ELF-1 (cell line): ENCODE data around the gene CD1E.
"Not testable (repeated sequence)": the region's sequence is repeated elsewhere in the genome, so short reads cannot be mapped to it uniquely, and the experiment has no call there.

Source experiments
- DNase-seq: peaks from one replicate; pipeline ENCODE4 v3.0.0-alpha.2; 2016; ENCODE audit warnings: low read depth, low spot score

Gene CD1E

DNA sequence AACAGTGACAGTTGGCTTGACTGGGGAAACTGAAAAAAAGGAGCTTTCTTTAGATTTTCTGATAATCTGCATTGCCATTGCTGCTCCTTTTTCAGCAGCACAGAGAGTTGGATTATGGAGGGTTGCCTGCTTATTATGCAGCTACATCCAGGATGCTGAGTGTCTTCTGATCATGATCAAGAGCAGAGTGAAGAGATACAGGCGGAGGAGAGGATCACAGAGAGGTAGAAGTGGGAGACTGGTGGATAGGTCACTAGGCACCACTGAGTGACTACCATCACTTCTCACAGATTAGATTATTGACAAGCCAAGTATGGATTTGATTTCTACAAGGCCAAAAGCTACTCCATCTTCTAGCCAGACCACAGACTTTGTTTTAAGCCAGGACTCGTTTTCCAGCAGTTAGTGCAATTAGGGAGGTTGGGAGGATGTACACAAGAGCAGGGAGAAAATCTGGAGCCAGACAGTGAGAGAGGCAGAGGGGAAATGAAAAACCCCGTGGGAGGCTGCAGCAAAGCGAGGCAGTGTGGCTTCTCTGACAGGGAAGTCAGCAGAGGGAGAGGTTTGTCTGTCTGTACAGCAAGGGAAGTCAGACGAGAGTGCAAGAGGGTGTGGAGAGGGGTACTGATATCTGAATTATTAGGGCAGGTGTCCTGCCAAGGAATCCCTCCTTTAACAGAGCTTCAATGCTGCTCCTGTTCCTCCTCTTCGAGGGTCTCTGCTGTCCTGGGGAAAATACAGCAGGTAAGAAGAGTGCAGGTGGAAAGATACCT is at the start of gene CD1E:
CD1E (plus strand) TSS at position 592 of the 773 bp plus-strand sequence; CDS start at position 687, 95 bp downstream.
- no peak for DNase-seq

DNA sequence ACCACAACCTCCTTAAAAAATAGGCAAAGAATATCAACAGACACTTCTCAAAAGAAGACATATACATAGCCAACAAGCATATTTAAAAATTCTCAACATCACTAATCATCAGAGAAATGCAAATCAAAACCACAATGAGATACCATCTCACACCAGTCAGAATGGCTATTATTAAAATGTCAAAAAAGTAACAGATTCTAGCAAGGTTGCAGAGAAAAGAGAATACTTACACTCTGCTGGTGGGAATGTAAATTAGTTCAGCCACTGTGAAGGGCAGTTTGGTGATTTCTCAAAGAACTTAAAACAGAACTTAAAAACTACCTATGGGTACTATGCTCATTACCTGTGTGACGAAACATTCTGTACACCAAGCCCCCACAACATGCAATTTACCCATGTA is 43.1 kb upstream of the CD1E start:
- DNase-seq, result no peak

DNA sequence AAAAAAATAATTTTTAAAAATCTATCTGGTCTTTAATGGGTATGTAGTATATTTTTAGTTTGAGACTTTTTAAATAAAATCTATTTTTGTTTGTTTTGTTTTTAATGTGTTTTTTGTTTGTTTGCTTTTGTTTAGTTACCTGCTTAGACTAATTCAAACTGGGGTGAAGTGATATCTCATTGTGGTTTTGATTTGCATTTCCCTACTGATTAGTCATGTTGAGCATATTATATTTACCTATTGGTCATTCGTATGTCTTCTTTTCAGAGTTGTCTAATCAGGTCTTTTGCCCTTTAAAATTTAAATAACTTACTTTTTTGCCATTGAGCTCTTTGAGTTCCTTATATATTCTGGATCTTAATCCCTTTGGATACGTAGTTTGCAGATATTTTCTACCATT is 42.6 kb upstream of the CD1E start:
- no peak for DNase-seq

DNA sequence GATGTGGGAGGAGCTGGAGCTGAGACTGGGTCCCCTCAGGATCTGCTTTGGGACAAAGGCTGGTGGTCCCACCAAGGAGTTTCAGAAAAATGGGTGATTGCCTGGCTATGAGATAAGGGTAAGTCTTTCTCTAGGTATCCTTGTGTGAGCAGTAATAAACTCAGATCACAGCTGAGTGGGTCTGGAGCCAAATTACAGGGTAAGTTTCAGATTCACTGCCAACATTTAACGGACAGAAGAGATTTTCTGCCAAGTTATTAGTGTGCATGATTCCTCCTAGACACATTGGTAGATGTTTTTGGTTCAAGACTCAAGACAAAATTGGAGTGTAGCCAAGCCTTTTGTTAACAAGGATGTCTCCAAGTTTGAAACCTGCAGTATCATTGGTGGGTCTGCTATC is 29.8 kb upstream of the CD1E start:
- no peak for DNase-seq

DNA sequence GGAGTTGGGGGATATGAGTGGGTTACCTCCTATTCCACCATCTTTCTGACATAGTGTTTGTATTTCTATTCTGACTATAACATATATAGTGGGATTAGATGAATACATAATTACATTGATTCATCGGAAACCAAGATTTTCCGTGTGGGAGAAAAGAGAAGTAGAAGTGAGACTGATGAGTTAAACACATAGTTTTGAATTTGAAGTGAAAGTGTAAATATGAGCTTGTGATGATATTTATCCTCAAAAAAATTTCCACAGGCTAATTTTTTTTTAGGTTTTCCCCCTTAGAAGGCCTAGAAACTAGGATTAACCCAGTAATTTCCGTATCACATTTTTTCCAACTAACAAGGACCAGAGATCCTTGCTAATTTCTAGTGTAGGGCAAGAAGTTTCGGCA is 29.3 kb upstream of the CD1E start:
- no peak for DNase-seq

DNA sequence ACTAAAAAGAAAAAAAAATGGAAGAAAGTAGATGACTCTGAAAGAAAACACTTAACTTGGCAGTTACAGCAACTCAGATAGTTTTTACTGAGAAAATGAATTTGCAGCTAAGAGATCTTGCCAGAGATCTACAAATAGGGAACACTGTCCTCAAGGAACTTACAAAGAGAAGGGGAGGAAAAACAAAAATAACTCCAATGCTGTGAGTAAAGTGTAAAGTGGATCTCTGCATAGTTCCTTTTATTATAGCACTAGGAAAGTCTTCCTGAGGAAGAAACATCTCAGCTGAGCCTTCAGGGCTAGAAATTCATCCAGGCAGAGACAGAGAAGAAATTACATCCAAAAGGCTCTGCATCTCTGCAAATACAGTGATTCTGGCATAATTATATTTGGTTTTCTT is 26.2 kb upstream of the CD1E start:
- DNase-seq, result no peak

DNA sequence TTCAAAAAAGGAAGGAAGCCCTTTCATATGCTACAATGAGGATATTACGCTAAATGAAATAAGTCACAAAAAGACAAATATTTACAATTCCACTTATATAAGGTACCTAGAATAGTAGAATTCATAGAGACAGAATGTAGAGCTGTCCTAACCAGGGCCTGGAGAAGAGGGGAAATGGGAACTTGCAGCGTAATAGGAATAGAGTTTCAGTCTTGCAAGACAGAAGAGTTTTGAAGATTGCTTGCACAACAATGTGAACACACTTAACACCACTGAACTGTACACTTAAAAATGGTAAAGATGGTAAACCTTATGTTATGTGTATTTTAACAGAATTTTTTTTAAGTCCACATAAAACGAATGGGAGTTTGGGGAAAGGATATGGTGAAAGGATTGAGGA is 25.3 kb upstream of the CD1E start:
- DNase-seq, result no peak

DNA sequence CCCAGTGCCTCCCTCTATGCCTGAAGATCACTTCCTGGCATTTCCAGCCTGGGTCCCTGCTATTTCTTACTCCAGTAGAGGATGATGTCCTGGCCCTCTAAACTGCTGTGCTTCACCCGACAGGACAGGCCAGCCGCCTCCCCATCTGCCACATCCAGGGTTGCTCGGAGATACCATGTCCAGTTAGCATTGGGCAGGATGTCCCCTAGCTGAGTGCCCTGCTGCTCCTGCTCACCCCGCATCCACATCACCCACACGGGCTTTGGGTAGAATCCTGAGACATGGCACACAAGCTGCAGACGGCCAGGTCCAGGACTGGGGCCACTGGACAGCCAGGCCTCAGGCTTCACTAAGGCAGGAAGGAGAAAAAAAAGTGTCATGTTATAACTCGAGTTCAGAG is 24.4 kb upstream of the CD1E start:
- DNase-seq, result no peak

DNA sequence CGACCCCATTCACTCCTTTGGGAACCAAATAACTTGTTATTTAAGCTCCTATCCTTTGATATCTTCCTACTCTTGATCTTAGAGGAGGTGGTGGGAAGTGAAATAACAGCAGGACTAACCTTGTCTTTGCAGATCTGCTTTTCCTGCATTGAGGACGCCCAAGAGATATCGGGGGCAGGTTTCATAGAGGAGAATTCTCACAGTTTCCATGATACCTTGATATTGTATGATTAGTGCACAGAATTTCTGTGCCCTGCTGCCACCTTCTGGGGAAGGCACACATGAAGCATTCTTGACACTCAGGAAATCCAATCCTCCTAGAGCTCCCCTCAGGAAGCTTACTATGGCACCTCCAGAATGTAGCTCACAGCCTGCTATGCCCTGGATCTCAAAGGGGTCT is 24.0 kb upstream of the CD1E start:
- DNase-seq, result no peak

DNA sequence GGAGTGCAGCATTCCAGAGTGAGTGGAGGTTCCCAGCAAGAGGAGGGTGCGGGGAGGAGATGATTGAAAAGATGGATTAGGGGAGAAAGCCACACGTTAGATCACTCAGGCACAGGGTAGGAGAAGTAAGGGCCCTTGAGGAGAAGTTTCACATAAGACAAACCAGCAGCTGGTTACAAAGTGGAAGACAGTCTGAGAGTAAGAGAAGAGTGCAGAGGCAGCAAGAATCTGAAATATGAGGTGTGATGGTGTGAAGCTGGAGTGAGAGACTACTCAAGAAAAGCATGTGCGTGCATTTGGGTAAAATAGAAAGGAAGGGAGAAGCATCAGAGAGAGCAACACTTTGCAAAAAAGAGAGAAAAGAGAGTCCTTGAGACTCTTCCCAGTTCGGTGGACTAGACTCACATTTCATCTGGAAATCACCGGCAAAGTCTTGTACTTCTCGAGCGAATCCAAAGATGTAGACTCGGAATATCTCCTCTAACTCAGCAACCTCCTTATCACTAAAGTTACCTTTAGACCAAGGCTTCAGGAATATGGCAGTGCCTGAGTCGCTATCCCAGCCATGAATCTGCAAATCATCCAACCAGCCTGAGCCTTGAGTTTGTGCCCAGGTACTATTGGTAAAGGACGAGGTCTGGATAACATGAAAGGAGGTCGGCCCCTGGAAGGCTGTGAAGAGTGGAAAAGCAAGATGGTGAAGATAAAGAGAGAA is 23.1 kb upstream of the CD1E start:
- DNase-seq, result no peak

DNA sequence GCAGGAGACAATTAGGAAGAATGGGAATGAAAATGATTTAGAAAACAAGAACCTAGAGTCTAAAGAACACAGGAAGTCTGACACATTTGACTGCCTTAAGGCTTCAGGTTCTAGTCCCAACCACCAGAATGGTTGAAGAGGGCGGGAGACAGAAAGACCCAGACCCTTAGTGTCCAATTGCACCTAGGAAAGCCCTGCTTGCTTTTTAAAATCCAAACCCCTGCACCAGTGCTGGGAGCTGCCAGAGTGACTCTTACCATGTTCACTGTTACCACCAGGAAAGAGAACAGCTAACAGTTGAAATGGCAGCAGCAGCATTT is 22.6 kb upstream of the CD1E start:
- no peak for DNase-seq

DNA sequence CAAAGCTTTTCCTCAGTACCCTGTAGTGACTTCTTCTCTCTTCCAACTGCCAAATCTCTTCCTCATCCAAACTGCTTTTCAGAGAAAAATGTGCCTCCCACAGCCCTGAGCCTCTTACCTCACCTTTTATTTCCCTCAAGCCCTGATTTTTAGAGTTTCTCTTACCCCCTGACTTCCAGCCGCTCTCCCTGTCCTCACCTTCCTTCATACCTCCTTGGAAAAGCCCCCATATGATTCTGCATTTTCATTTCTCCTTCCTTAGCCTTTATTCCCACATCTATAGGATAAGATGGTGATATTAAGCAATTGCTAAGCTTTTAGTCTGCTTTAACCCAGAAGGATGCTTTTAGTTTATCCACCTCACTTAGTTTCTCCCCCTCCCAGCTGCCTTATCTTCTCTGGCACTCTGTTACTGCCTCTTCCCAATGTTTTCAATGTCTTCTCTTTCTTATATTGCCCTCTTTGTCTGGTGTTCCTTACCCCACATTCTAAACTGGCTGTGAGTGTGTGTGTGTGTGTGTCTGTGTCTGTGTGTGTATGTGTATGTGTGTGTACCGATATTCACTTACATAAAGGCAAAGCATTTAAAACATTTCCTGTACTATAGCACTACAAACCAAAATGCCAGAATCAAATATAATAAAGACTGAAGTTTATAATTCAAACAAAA is 22.1 kb upstream of the CD1E start, which contains the start of gene CD1B:
CD1B (minus strand) TSS at position 51 of the 670 bp plus-strand sequence. CDS start 108 bp downstream, outside the sequence.
- DNase-seq, result no peak

DNA sequence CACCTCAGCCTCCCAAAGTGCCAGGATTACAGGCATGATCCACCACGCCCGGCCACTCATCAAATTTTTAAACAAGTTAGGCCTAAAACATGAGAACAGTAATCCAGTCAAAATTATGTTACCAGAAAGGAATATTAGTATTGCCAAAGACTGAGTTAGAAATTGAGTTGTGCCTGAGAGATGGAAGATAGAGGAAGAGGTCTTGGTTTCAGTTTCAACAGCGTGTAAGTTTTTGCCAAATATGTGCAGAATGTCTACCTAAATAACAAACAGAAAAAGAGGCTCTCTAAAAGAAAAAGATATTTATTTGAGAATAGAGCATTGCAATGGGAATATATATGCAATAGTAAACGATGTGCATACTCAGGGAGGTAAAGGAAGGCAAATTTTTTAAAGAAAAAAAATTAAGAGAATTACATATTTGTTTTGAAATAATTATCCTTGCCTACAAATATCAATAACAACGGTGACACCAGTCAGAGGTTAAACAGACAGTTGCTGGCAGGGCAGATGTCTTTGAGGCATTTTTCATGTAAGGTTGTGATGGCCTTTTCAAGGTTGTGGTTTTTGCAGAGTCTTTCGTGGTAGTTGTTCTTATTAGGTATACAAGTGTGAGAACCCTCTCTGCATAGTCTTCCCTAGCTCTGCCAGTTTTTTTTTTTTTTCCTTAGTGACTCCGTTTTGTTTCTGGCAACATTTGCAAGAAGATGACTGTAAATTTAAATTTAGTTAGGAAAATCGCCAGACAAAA is 20.1 kb upstream of the CD1E start:
- no peak for DNase-seq

DNA sequence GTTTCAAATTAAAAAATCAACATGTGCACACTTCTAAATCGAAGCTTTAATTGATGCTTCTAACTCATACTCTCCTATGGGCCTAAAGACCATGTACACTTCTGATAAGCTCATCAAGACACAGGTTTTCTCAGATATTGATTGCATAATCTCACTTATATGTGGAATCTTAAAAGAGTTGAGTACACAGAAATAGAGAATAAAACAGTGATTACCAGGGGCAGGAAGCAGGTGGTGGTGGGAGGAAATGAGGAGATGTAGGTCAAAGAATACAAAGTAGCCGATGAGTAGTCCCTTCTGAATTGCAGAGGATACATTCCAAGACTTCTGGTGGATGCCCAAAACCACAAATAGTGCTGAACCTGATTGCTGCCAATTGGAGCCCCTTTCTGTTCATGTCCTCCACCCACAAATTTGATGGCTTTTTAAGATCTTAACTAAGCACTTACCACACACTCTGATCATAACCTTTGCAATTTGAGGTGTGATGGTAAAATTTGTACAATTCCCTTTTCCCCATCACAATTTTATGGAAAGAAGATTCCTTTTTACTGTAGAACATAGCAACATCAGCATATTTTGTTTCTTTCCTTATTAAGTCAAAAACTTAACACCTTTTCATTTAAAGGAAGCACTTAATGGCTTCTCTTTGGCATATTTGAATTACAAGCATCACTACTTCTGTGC is 19.0 kb upstream of the CD1E start:
- DNase-seq, result no peak

DNA sequence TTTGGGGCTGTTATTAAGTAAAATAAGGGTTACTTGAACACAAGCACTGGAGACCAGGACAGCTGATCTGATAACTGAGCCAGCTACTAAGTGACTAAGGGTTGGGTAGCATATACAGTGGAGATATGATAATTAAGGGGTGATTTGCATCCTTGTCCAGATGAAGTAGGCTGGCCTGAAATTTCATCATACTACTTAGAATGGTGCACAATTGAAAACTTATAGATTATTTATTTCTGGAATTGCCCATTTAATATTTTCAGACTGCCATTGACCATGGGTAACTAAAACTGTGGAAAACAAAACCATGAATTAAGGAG is 18.5 kb upstream of the CD1E start:
- no peak for DNase-seq

DNA sequence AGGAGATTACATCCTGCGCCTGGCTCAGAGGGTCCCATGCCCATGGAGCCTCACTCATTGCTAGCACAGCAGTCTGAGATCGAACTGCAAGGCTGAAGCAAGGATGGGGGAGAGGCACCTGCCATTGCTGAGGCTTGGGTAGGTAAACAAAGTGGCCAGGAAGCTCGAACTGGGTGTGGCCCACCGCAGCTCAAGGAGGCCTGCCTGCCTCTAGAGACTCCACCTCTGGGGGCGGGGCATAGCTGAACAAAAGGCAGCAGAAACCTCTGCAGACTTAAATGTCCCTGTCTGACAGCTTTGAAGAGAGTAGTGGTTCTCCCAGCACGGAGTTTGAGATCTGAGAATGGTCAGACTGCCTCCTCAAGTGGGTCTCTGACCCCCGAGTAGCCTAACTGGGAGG is 17.3 kb upstream of the CD1E start:
- peak; percentile 30 for DNase-seq

DNA sequence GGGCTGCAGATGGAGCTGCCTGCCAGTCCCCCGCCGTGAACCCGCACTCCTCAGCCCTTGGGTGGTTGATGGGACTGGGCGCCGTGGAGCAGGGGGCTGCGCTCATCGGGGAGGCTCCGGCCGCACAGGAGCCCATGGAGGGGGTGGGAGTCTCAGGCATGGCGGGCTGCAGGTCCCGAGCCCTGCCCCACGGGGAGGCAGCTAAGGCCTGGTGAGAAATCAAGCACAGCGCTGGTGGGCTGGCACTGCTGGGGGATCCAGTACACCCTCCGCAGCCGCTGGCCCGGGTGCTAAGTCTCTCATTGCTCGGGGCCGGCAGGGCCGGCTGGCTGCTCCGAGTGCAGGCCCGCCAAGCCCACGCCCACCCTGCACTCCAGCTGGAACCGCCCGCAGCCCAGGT is 4.7 kb upstream of the CD1E start:
- DNase-seq, result not testable (repeated sequence)

DNA sequence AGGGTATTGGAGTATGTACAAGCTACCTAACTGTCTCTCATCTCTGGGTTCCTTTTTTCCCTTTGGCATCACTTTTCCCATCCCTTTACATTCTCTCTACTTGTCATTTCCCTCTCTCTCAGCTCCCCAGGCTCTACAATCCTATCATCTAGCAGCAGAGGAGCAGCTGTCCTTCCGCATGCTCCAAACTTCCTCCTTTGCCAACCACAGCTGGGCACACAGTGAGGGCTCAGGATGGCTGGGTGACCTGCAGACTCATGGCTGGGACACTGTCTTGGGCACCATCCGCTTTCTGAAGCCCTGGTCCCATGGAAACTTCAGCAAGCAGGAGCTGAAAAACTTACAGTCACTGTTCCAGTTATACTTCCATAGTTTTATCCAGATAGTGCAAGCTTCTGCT is 561 bp downstream of the CD1E start:
- no peak for DNase-seq

DNA sequence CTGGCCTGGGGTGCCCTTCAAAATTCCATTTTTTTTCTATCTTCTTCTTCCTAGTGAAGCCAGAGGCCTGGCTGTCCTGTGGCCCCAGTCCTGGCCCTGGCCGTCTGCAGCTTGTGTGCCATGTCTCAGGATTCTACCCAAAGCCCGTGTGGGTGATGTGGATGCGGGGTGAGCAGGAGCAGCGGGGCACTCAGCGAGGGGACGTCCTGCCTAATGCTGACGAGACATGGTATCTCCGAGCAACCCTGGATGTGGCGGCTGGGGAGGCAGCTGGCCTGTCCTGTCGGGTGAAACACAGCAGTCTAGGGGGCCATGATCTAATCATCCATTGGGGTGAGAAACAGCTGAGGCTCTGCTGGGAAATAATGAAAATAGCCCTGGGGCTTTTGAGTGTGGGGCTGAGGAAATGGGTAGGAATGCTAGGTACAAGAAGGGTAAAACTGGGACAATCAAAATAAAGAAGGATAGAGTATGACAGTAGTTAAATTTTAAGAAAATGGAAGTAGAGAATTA is 2.1 kb downstream of the CD1E start:
- no peak for DNase-seq

DNA sequence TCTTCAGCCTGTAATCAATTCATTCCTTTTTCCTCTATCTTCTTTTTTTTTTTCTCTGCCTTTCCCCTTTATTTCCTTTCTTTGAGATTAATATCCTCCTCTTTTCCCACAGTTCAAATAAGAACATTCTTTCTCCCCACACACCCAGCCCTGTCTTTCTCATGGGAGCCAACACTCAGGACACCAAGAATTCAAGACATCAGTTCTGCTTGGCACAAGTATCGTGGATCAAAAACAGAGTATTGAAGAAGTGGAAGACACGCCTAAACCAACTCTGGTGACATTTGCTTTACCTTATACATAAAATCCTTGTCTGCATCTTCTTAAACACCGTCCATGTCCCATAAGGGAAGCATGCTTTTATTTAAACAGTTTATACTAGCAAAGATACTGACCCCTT is 2.9 kb downstream of the CD1E start:
- no peak for DNase-seq

DNA sequence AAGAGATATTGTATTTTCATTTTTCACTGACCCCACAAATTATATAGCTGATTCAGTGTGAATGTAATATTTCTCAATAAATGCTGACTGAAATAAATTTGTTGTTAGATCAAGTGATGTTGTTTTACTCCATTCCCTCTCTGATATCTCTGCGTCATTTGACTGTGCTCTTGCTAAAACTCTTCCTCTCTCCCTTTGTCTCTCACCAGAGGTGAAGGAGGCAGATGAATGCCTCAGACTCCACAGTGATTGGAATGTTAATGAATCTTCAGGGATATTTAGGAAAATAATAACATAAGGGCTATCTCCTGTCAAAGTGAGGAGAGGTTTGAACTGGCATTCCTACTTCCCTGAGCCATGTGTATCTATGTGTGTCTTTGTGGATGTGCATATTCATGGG is 3.7 kb downstream of the CD1E start:
- no peak for DNase-seq
